ENCODE measurements around the gene TMEM120B. TPM values are rescaled to one million over a fixed set of nuclear protein-coding genes. Genes with fewer than 3 reads are reported as not detected.

The TMEM120B gene
- total and polyA plus RNA-seq, 2 of the 13 experiments (the other 11 are each of a cell fraction or from before 2014, with no cell fraction given) = 7.1 to 12.9 TPM

GRCh38 chr12:121802843-121803698 lies 90.5 kb downstream of the TMEM120B start (continued):
- TF ChIP-seq PATZ1 (CRISPR knock-in tag; IDR thresholded peaks at IDR 0.05) (peak; percentile 66; the same call in 1 of the 2 replicates), NFKB2 (CRISPR knock-in tag; IDR thresholded peaks at IDR 0.05; ENCODE audit: borderline replicate concordance) (peak; percentile 58; the same call in 1 of the 2 replicates), FOSL2 (CRISPR knock-in tag; IDR thresholded peaks at IDR 0.05) (peak; percentile 22; the same call in 1 of the 2 replicates), RXRA (CRISPR knock-in tag; IDR thresholded peaks at IDR 0.05) (peak; percentile 36; the same call in 1 of the 2 replicates), HBP1 (CRISPR knock-in tag; IDR thresholded peaks at IDR 0.05; ENCODE audit: low read depth) (peak; percentile 59; the same call in 1 of the 2 replicates), MTA1 (CRISPR knock-in tag; IDR thresholded peaks at IDR 0.05; ENCODE audit: borderline replicate concordance) (peak; percentile 64; the same call in 1 of the 2 replicates), KLF11 (CRISPR knock-in tag; IDR thresholded peaks at IDR 0.05) (0 out of 2 replicates have a peak, but pooled peaks have one; percentile 12), KDM2A (CRISPR knock-in tag; IDR thresholded peaks at IDR 0.05; ENCODE audit: borderline replicate concordance, low read depth) (peak; percentile 70; the same call in 1 of the 2 replicates), ZBTB21 (CRISPR knock-in tag; IDR thresholded peaks at IDR 0.05) (peak; percentile 23; the same call in 1 of the 2 replicates), ZMYM2 (CRISPR knock-in tag; IDR thresholded peaks at IDR 0.05) (no peak), ZNF331 (CRISPR knock-in tag; IDR thresholded peaks at IDR 0.05) (peak; percentile 57), MEF2D (CRISPR knock-in tag; IDR thresholded peaks at IDR 0.05) (peak; percentile 20; the same call in 1 of the 2 replicates), KLF6 (CRISPR knock-in tag; IDR thresholded peaks at IDR 0.05) (peak; percentile 66; the same call in 1 of the 2 replicates), YEATS4 (CRISPR knock-in tag; IDR thresholded peaks at IDR 0.05; ENCODE audit: borderline replicate concordance) (peak; percentile 72), ZNF891 (CRISPR knock-in tag; IDR thresholded peaks at IDR 0.05) (peak; percentile 18; the same call in 1 of the 2 replicates), RFX5 (IDR thresholded peaks at IDR 0.05; ENCODE audit: low read depth, low read length) (no peak), HNRNPLL (IDR thresholded peaks at IDR 0.05; ENCODE audit: low read depth, low read length, poor library complexity, severe bottlenecking) (peak; percentile 76), ZNF34 (CRISPR knock-in tag; IDR thresholded peaks at IDR 0.05; ENCODE audit: borderline replicate concordance) (0 out of 2 replicates have a peak, but pooled peaks have one; percentile 54), POLR2A (IDR thresholded peaks at IDR 0.05; ENCODE audit: insufficient read depth in 1 of 2, low read depth in 2 of 2, low read length in 2 of 2) (peak in 1 of 2 experiments; percentile 97; a peak in 2 of 4 replicates), ZNF569 (CRISPR knock-in tag; IDR thresholded peaks at IDR 0.05; ENCODE audit: borderline replicate concordance) (no peak), ZIK1 (CRISPR knock-in tag; IDR thresholded peaks at IDR 0.05; ENCODE audit: borderline replicate concordance, low read depth) (no peak)
- TF ChIP-seq, protein P1, sequence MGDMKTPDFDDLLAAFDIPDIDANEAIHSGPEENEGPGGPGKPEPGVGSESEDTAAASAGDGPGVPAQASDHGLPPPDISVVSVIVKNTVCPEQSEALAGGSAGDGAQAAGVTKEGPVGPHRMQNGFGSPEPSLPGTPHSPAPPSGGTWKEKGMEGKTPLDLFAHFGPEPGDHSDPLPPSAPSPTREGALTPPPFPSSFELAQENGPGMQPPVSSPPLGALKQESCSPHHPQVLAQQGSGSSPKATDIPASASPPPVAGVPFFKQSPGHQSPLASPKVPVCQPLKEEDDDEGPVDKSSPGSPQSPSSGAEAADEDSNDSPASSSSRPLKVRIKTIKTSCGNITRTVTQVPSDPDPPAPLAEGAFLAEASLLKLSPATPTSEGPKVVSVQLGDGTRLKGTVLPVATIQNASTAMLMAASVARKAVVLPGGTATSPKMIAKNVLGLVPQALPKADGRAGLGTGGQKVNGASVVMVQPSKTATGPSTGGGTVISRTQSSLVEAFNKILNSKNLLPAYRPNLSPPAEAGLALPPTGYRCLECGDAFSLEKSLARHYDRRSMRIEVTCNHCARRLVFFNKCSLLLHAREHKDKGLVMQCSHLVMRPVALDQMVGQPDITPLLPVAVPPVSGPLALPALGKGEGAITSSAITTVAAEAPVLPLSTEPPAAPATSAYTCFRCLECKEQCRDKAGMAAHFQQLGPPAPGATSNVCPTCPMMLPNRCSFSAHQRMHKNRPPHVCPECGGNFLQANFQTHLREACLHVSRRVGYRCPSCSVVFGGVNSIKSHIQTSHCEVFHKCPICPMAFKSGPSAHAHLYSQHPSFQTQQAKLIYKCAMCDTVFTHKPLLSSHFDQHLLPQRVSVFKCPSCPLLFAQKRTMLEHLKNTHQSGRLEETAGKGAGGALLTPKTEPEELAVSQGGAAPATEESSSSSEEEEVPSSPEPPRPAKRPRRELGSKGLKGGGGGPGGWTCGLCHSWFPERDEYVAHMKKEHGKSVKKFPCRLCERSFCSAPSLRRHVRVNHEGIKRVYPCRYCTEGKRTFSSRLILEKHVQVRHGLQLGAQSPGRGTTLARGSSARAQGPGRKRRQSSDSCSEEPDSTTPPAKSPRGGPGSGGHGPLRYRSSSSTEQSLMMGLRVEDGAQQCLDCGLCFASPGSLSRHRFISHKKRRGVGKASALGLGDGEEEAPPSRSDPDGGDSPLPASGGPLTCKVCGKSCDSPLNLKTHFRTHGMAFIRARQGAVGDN (CRISPR knock-in tag; IDR thresholded peaks at IDR 0.05) = peak; percentile 86
